HEK293 (cell line): ENCODE measurements around the gene ARHGEF28.

Source experiments
- CTCF ChIP-seq: fragments of 450-650 bp; formaldehyde crosslinking; IDR thresholded peaks from 2 replicates; pipeline ENCODE4 v1.5.1; 2016; ENCODE audit warnings: missing biosample characterization, missing genetic modification characterization
- PRDM2 ChIP-seq: fragments of 450-650 bp; formaldehyde crosslinking; IDR thresholded peaks from 2 replicates; pipeline ENCODE4 v1.5.1; 2016; ENCODE audit warnings: missing biosample characterization, missing genetic modification characterization, borderline replicate concordance
- REST ChIP-seq: fragments of 450-650 bp; formaldehyde crosslinking; IDR thresholded peaks from 2 replicates; pipeline ENCODE4 v1.5.1; 2016; ENCODE audit warnings: missing biosample characterization, missing genetic modification characterization
- YY1 ChIP-seq: fragments of 450-650 bp; formaldehyde crosslinking; IDR thresholded peaks from 2 replicates; pipeline ENCODE4 v1.5.1; 2018; ENCODE audit warnings: missing biosample characterization, missing genetic modification characterization
- ZNF10 ChIP-seq: fragments of 450-650 bp; formaldehyde crosslinking; IDR thresholded peaks from 2 replicates; pipeline ENCODE4 v1.5.1; 2017; ENCODE audit warnings: missing biosample characterization, missing genetic modification characterization
- ZNF184 ChIP-seq: fragments of 450-650 bp; IDR thresholded peaks from 2 replicates; pipeline ENCODE4 v1.5.1; 2018; ENCODE audit warnings: missing biosample characterization, mild to moderate bottlenecking, missing genetic modification characterization
- ZNF274 ChIP-seq, 2 experiments: fragments of 200-500 bp in 1 of 2; fragments of 450-650 bp in 1 of 2; sonication (Bioruptor generic) in 1 of 2; formaldehyde crosslinking in 1 of 2; IDR thresholded peaks; 2 replicates each; pipeline versions ENCODE4 v1.5.1 to v1.6.1; 2014 to 2016; ENCODE audit warnings: borderline replicate concordance in 1 of 2, inconsistent platforms in 1 of 2, low read length in 1 of 2, missing biosample characterization in 1 of 2, missing genetic modification characterization in 1 of 2
- ZNF311 ChIP-seq: fragments of 450-650 bp; formaldehyde crosslinking; IDR thresholded peaks from 2 replicates; pipeline ENCODE4 v1.5.1; 2017; ENCODE audit warnings: missing biosample characterization, missing genetic modification characterization, borderline replicate concordance
- ZNF521 ChIP-seq: fragments of 450-650 bp; formaldehyde crosslinking; IDR thresholded peaks from 2 replicates; pipeline ENCODE4 v1.5.1; 2017; ENCODE audit warnings: missing biosample characterization, mild to moderate bottlenecking, missing genetic modification characterization
- ZNF623 ChIP-seq: fragments of 450-650 bp; formaldehyde crosslinking; IDR thresholded peaks from 2 replicates; pipeline ENCODE4 v1.5.1; 2016; ENCODE audit warnings: missing biosample characterization, missing genetic modification characterization

- TF ChIP-seq CTCF (tag by site-specific recombination) (no peak), REST (tag by site-specific recombination) (no peak), ZNF521 (no peak), ZNF311 (no peak), PRDM2 (no peak), ZNF274 (IDR thresholded peaks at IDR 0.05; ENCODE audit: low read length) (no peak), ZNF274 (tag by site-specific recombination; IDR thresholded peaks at IDR 0.05; ENCODE audit: borderline replicate concordance) (no peak), ZNF623 (tag by site-specific recombination) (no peak), YY1 (no peak), ZNF10 (tag by site-specific recombination) (no peak), ZNF184 (tag by site-specific recombination) (no peak)
Measured at GRCh38 chr5:73967347-73967746, 341.4 kb downstream of the ARHGEF28 start.
